Ascending aorta (tissue), 2 donors: ENCODE results near the gene VILL. TPM values are rescaled to one million over a fixed set of nuclear protein-coding genes. Genes with fewer than 3 reads are reported as not detected.
A peak's percentile ranks its signal among the peaks of the same experiment; 100 is the strongest.

Experiments
- DNase-seq, 2 donors: peaks; one replicate each; pipeline ENCODE4 v3.0.0-alpha.2; 2019; ENCODE audit warnings: low spot score in 2 of 2
- H3K27ac ChIP-seq, 2 donors: fragments of 200-600 bp; sonication (generic); one replicate each; pipeline ENCODE4 v1.5.1; 2016 to 2017; ENCODE audit warnings: mild to moderate bottlenecking in 1 of 2
- H3K27me3 ChIP-seq: fragments of 200-600 bp; sonication (generic); one replicate; pipeline ENCODE4 v1.5.1; 2017
- H3K36me3 ChIP-seq, 2 donors: fragments of 200-600 bp; sonication (generic); one replicate each; pipeline ENCODE4 v1.5.1; 2016
- H3K4me1 ChIP-seq, 2 donors: fragments of 200-600 bp; sonication (generic); one replicate each; pipeline ENCODE4 v1.5.1; 2016 to 2017; ENCODE audit warnings: mild to moderate bottlenecking in 1 of 2
- H3K4me3 ChIP-seq, 2 donors: fragments of 200-600 bp; sonication (generic); one replicate each; pipeline ENCODE4 v1.5.1; 2016 to 2017; ENCODE audit warnings: mild to moderate bottlenecking in 1 of 2
- H3K9me3 ChIP-seq, 2 donors: fragments of 200-600 bp; sonication (generic); one replicate each; pipeline ENCODE4 v1.5.1; 2016
- intact Hi-C: fragments of 100-400 bp; cut with DNase I; formaldehyde crosslinking; loops from one replicate; pipeline ENCODE4 v1.15.1; 2023
- total RNA-seq: library from RNA; depleted of rRNA; stranded (reverse); fragments of >200 nt; gene quantifications from one replicate; pipeline ENCODE4 v1.1.0, GENCODE V29; 2016
- TF ChIP-seq, protein P1 (sequence below), 3 experiments: fragments of 200-600 bp in 2 of 3; fragments of 450-650 bp in 1 of 3; sonication (generic) in 2 of 3; IDR thresholded peaks; one replicate each; pipeline ENCODE4 v1.5.1; 2016 to 2019; ENCODE audit warnings: antibody characterized with exemption in 3 of 3, mild to moderate bottlenecking in 1 of 3, moderate library complexity in 1 of 3

The VILL gene
- total RNA-seq, 1 donor from 2014 or later, result 6.3 TPM

DNA sequence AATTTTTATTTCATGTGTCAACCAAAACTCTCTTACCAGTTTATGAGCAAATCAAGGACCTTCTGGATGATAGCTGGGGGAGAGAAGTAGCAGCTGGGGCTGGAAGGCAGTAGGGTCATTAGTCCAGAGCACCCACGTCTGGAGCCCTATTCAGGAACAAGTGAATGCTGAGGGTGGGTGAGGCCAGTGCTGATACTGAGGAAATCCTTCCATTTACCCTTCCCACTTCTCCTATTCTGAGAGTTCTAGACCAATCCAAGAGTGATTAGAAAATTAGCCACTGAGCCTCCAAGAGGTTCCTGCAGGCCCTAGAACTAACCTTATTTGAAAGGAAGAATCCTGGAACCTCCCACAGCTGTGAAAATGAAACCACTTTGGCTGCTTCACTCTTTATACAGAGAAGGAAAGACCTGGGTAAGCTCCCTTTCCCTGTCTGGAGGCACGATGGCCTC, 46.2 kb upstream of the VILL start:
- Histone ChIP-seq H3K36me3 (no peaks in the 10 kb centered on the region), H3K4me3 (peak overlapping the region in 1 of 2 donors; percentile 5), H3K27me3 (no peaks in the 10 kb centered on the region), H3K4me1 (peaks cover 13 to 32% of the 10 kb centered on the region in 2 donors), H3K27ac (peak overlapping the region; percentile 15 to 61), H3K9me3 (no peaks in the 10 kb centered on the region)
- TF ChIP-seq, protein P1, sequence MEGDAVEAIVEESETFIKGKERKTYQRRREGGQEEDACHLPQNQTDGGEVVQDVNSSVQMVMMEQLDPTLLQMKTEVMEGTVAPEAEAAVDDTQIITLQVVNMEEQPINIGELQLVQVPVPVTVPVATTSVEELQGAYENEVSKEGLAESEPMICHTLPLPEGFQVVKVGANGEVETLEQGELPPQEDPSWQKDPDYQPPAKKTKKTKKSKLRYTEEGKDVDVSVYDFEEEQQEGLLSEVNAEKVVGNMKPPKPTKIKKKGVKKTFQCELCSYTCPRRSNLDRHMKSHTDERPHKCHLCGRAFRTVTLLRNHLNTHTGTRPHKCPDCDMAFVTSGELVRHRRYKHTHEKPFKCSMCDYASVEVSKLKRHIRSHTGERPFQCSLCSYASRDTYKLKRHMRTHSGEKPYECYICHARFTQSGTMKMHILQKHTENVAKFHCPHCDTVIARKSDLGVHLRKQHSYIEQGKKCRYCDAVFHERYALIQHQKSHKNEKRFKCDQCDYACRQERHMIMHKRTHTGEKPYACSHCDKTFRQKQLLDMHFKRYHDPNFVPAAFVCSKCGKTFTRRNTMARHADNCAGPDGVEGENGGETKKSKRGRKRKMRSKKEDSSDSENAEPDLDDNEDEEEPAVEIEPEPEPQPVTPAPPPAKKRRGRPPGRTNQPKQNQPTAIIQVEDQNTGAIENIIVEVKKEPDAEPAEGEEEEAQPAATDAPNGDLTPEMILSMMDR (IDR thresholded peaks at IDR 0.05), result no peak
- intact Hi-C loops, result no loop called here
- no peak for DNase-seq

DNA sequence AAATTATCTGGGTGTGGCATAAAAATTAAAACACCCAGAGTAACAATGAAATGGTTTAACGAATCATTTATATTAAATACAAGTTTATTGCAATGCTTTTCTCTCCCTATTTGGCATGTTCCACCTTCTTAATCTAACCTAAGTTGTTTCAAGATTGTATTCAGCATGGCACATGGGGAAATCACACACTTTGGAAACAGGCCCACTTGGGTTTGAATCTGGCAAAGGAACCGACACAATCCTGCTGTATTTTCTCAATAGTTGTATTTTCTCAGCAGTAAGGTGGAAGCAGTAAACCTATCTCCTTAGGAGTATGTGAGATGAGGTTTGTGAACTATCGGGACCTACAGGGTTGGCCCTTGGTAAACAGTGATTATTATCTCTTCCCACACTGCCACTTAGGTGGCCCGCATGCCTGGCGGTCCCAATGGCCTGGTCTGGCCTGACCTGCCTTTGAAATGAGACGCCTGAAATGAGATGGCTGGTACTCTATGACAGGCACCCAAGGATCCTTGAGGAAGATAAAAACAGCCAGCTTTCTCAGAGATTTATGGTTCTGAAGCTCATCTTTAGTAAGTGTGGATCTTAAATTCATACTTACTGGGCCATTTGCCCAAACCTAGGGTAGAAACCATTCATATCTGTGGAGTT, 45.3 kb upstream of the VILL start:
- intact Hi-C loops, result no loop called here
- DNase-seq, result no peak
- Histone ChIP-seq H3K36me3 (no peaks in the 10 kb centered on the region), H3K4me1 (peaks cover 15 to 40% of the 10 kb centered on the region in 2 donors), H3K27ac (peak overlapping the region; percentile 61 to 68), H3K27me3 (no peaks in the 10 kb centered on the region), H3K4me3 (peak overlapping the region in 1 of 2 donors; percentile 12), H3K9me3 (no peaks in the 10 kb centered on the region)
- TF ChIP-seq, protein P1 (IDR thresholded peaks at IDR 0.05), result no peak

DNA sequence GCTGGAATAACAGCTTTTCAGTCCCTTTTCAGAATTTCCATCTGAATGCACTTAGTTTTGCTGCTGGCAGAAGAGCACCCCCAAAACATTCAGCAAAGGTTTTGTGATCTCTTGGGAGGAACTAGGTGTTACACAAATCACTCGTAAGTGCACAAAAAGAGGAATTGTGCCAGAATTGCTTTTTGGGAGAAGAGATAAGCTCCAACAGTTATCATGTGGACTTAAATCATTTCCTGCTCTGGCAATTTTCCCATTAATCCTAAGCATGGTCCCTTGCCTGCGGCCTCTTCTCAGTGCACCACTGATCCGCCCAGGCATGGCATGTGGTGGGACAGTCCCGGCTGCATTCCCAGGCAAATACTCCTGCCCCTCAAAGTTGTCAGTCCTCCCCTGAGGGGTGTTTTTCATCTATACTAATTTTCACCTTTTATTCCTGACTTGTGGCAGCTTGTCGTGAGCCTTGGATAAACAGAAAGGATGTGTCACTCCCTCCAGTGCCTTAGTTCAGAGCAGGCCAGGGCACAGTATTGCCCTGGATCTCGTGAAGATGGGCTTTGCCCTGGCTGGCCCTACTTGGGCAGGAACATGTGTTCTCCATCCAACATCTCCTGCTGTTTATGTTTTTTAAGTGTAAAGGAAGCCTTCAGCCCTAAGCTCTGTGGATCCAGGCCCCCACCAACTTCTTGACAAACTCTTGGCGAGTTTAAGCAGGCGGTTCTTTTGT, 44.6 kb upstream of the VILL start:
- intact Hi-C loops, result no loop called here
- peaks cover 15 to 40% of the 10 kb centered on the region in 2 donors for H3K4me1 ChIP-seq
- peak overlapping the region; percentile 61 to 68 for H3K27ac ChIP-seq
- TF ChIP-seq, protein P1 (IDR thresholded peaks at IDR 0.05), result no peak
- no peaks in the 10 kb centered on the region for H3K36me3 ChIP-seq
- H3K4me3 ChIP-seq, result peak overlapping the region in 1 of 2 donors; percentile 12
- no peak for DNase-seq
- H3K27me3 ChIP-seq, result no peaks in the 10 kb centered on the region
- no peaks in the 10 kb centered on the region for H3K9me3 ChIP-seq

DNA sequence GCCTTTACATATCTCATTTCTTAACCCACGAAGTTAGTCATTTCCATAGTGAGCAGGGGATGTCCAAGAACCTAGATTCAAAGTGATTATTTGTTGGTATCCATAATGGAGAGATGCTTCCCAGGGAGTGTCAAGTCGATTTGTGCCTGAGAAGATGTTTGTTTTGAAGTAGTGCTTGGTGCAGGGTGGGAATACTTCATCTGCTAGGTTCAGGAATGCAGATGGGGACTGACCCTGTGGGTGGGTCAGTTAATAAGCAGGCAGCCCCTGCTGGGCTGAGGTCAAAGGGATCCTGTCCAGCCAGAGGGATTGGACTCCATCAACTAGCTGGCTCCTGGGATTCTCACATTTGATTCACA, 44.1 kb upstream of the VILL start:
- H3K9me3 ChIP-seq, result no peaks in the 10 kb centered on the region
- H3K27me3 ChIP-seq, result no peaks in the 10 kb centered on the region
- intact Hi-C loops, result no loop called here
- no peaks in the 10 kb centered on the region for H3K36me3 ChIP-seq
- H3K4me1 ChIP-seq, result peaks cover 15 to 41% of the 10 kb centered on the region in 2 donors
- TF ChIP-seq, protein P1 (IDR thresholded peaks at IDR 0.05), result no peak
- no peak for DNase-seq
- no peak overlapping the region for H3K4me3 ChIP-seq
- peak overlapping the region; percentile 61 to 68 for H3K27ac ChIP-seq

DNA sequence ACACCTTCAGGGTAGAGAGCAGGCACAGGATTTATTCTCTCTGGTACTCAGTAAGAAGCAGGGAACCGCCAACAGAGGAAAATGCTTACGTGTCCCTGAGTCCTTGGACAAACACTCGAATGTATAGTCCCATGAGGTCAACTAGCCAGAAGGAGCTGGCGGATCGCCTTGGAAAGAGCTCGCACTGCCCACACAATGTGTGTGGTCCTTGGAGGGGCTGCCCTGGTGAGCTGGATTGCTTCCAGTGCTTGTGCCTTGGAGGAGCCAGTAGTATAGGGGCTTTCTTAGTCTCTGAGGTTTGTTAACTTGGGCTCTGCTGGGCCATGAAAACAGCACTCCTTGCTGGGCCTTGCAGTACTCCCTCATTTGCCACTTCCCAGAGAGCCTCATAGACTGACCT, 40.7 kb upstream of the VILL start:
- Histone ChIP-seq H3K36me3 (peaks cover 0 to 4% of the 10 kb centered on the region in 2 donors), H3K27ac (peak overlapping the region; percentile 55 to 83), H3K4me3 (no peak overlapping the region), H3K4me1 (peaks cover 13 to 41% of the 10 kb centered on the region in 2 donors), H3K9me3 (no peaks in the 10 kb centered on the region), H3K27me3 (no peaks in the 10 kb centered on the region)
- no peak for DNase-seq
- TF ChIP-seq, protein P1 (IDR thresholded peaks at IDR 0.05), result peak in 1 of 3 experiments; percentile 7
- intact Hi-C loops, result no loop called here
